GM10847 (cell line): ENCODE results near the gene SIN3B.

Experiments
- POLR2A ChIP-seq: IDR thresholded peaks from 2 replicates; pipeline ENCODE4 v1.6.1; 2011; ENCODE audit not compliant: insufficient read length; ENCODE audit errors: extremely low read depth

The SIN3B gene

GRCh38 chr19:16849168-16849567, 20.0 kb downstream of the SIN3B start:
- TF ChIP-seq POLR2A = no peak

- no peak for TF ChIP-seq POLR2A
These were observed 20.9 kb downstream of the SIN3B start for GRCh38 chr19:16850133-16850532.

GRCh38 chr19:16851031-16851712, 22.0 kb downstream of the SIN3B start:
- TF ChIP-seq POLR2A = no peak

GRCh38 chr19:16853066-16853465, 23.9 kb downstream of the SIN3B start:
- no peak for TF ChIP-seq POLR2A

- TF ChIP-seq POLR2A = no peak
These were observed 26.9 kb downstream of the SIN3B start for GRCh38 chr19:16856091-16856490.

GRCh38 chr19:16859626-16860025, 30.4 kb downstream of the SIN3B start:
- no peak for TF ChIP-seq POLR2A

- TF ChIP-seq POLR2A = no peak
These were observed 30.9 kb downstream of the SIN3B start for GRCh38 chr19:16860118-16860517.

GRCh38 chr19:16861011-16861410, 31.8 kb downstream of the SIN3B start:
- TF ChIP-seq POLR2A = no peak

- no peak for TF ChIP-seq POLR2A
These were observed 32.6 kb downstream of the SIN3B start for GRCh38 chr19:16861834-16862233.

GRCh38 chr19:16862826-16863415, 33.7 kb downstream of the SIN3B start:
- no peak for TF ChIP-seq POLR2A

- no peak for TF ChIP-seq POLR2A
These were observed 38.0 kb downstream of the SIN3B start for GRCh38 chr19:16867211-16867610.

- no peak for TF ChIP-seq POLR2A
These were observed 39.4 kb downstream of the SIN3B start for GRCh38 chr19:16868423-16869130.

- no peak for TF ChIP-seq POLR2A
These were observed 40.3 kb downstream of the SIN3B start for GRCh38 chr19:16869331-16869972.

GRCh38 chr19:16871871-16872270, 42.7 kb downstream of the SIN3B start:
- TF ChIP-seq POLR2A = no peak

- TF ChIP-seq POLR2A = no peak
These were observed 43.5 kb downstream of the SIN3B start for GRCh38 chr19:16872728-16873127.

GRCh38 chr19:16873594-16873993, 44.4 kb downstream of the SIN3B start:
- TF ChIP-seq POLR2A = no peak

GRCh38 chr19:16874250-16874977, 45.2 kb downstream of the SIN3B start:
- no peak for TF ChIP-seq POLR2A
